Body of pancreas (tissue), 4 donors: ENCODE measurements around the gene MCTP1.

Source experiments
- CTCF ChIP-seq, 7 experiments: fragments of 450-650 bp in 4 of 7; fragments of 200-600 bp in 3 of 7; sonication (generic) in 3 of 7; IDR thresholded peaks; one replicate each; pipeline ENCODE4 v1.5.1; 2016 to 2019; ENCODE audit warnings: antibody characterized with exemption in 7 of 7
- POLR2A ChIP-seq, 3 donors: fragments of 450-650 bp; IDR thresholded peaks; one replicate each; pipeline ENCODE4 v1.6.1; 2016; ENCODE audit warnings: antibody characterized with exemption in 3 of 3, mild to moderate bottlenecking in 2 of 3

DNA sequence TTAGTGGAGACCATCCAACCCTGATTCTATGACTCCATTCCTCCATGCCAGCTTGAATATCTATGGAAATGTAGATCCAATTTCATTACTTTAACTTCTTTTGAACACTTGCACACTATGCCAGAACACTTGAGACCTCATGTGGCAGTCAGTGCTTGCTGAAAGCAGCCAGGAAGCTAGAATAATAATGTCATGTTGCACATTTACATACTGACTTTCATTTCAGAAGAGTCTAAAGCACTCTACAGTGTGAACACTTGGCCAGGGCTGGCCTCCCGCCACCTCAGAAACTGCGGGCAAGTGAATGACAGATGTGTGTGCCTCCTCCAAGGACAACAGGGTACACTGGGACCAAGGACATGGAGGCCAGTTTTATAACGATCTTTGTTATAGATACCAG lies 569.1 kb downstream of the MCTP1 start:
- TF ChIP-seq CTCF (IDR thresholded peaks at IDR 0.05) (no peak), POLR2A (IDR thresholded peaks at IDR 0.05) (no peak)
